OCI-LY7 (cell line): ENCODE results near the gene SERINC3.

ENCODE experiments used
- CTCF ChIP-seq: fragments of 200-600 bp; sonication (generic); conservative IDR thresholded peaks from 2 replicates; pipeline ENCODE4 v1.5.1; 2014; ENCODE audit warnings: mild to moderate bottlenecking, antibody characterized with exemption, low read length, moderate library complexity, mixed read lengths
- EZH2phosphoT487 ChIP-seq: fragments of 200-600 bp; sonication (generic); IDR thresholded peaks from 2 replicates; pipeline ENCODE4 v1.6.1; 2018; ENCODE audit warnings: low read depth, borderline replicate concordance, mild to moderate bottlenecking, mixed run types, antibody characterized with exemption, low read length, moderate library complexity, mixed read lengths

DNA sequence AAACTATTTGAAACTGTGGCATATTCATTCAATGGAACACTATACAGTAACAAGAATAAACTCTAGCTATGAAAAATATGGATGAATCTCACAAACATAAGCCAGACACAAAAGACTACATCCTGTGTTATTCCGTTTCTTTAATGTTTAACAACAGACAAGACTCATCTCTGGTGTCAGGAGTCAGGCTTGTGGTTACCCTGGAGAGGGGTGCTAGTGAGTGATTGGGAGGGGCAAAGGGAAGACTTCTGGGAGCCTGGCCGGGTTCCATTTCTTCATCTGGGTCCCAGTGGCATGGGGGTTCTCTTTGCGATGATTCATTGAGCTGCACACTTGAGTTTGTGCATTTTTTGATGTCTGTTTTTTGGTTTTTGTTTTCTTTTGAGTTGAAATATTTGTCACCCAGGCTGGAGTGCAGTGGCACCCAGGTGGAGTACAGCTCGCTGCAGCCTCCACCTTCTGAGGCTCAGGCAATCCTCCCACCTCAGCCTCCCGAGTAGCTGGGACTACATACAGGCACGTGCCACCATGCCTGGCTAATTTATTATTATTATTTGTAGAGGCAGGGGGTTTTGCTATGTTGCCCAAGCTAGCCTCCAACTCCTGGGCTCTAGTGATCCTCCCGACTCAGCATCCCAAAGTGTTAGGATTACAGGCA lies 67.4 kb downstream of the SERINC3 start:
- TF ChIP-seq CTCF (no peak), EZH2phosphoT487 (no peak)
